WTC11 (cell line): Measurements from ENCODE around the gene NPHS1. TPM values are rescaled to one million over a fixed set of nuclear protein-coding genes. Genes with fewer than 3 reads are reported as not detected.
A peak's percentile ranks its signal among the peaks of the same experiment; 100 is the strongest.

Experiments
- ATAC-seq: fragments of 200-7000 bp; cut with Tn5 transposase; 2 replicates; pipeline ENCODE4 v1.10.0; 2021; ENCODE audit warnings: mild to moderate bottlenecking, moderate library complexity
- CTCF ChIA-PET: fragments of 300-600 bp; sonication (Branson Sonifier 250); formaldehyde crosslinking; loops from one replicate; lab custom pipeline; 2021; ENCODE audit warnings: antibody characterized with exemption; lab: Charles Lee
- POLR2A ChIA-PET: fragments of 350-600 bp; sonication (Branson Sonifier 250); formaldehyde crosslinking; loops from one replicate; lab custom pipeline; 2021; ENCODE audit warnings: antibody characterized with exemption; lab: Charles Lee
- DNase-seq: peaks from one replicate; pipeline ENCODE4 v3.0.0; 2021; ENCODE audit warnings: low spot score
- H3K27ac Mint-ChIP-seq: 2 replicates; pipeline ENCODE4 v1.8.0; 2021; ENCODE audit warnings: mixed read lengths
- H3K27me3 Mint-ChIP-seq: 2 replicates; pipeline ENCODE4 v1.8.0; 2021; ENCODE audit warnings: low read depth, mild to moderate bottlenecking, moderate library complexity, mixed read lengths
- H3K36me3 Mint-ChIP-seq: 2 replicates; pipeline ENCODE4 v1.8.0; 2021; ENCODE audit warnings: mixed read lengths
- H3K4me1 Mint-ChIP-seq: 2 replicates; pipeline ENCODE4 v1.8.0; 2022; ENCODE audit warnings: mixed read lengths
- H3K4me3 Mint-ChIP-seq: 2 replicates; pipeline ENCODE4 v1.8.0; 2021; ENCODE audit warnings: mild to moderate bottlenecking, moderate library complexity, mixed read lengths
- H3K9me3 Mint-ChIP-seq: 2 replicates; pipeline ENCODE4 v1.8.0; 2021; ENCODE audit warnings: mixed read lengths
- ATF1 ChIP-seq: sonication (generic); formaldehyde crosslinking; IDR thresholded peaks from 2 replicates; pipeline ENCODE4 v1.8.1; 2023; ENCODE audit warnings: mild to moderate bottlenecking, moderate library complexity, missing genetic modification reagents
- CREB1 ChIP-seq: sonication (generic); formaldehyde crosslinking; IDR thresholded peaks from 2 replicates; pipeline ENCODE4 v1.8.0; 2023; ENCODE audit warnings: mild to moderate bottlenecking, missing genetic modification reagents
- E2F1 ChIP-seq: sonication (generic); formaldehyde crosslinking; IDR thresholded peaks from 2 replicates; pipeline ENCODE4 v1.8.0; 2022; ENCODE audit warnings: mild to moderate bottlenecking, missing genetic modification reagents
- ELF4 ChIP-seq: sonication (generic); formaldehyde crosslinking; IDR thresholded peaks from 2 replicates; pipeline ENCODE4 v1.8.1; 2022; ENCODE audit warnings: low read depth, mild to moderate bottlenecking, moderate library complexity, missing genetic modification reagents
- EMX1 ChIP-seq: fragments of 250-450 bp; sonication (Bioruptor Pico); IDR thresholded peaks from 2 replicates; pipeline ENCODE4 v1.8.0; 2021; ENCODE audit warnings: mild to moderate bottlenecking
- FOXJ3 ChIP-seq: sonication (generic); formaldehyde crosslinking; IDR thresholded peaks from 2 replicates; pipeline ENCODE4 v1.9.0; 2021; ENCODE audit warnings: missing genetic modification reagents, mild to moderate bottlenecking, borderline replicate concordance
- HMGA2 ChIP-seq: fragments of 250-450 bp; sonication (Bioruptor Pico); IDR thresholded peaks from 2 replicates; pipeline ENCODE4 v1.4.0; 2021; ENCODE audit warnings: mild to moderate bottlenecking, moderate library complexity
- JUN ChIP-seq: sonication (generic); formaldehyde crosslinking; IDR thresholded peaks from 2 replicates; pipeline ENCODE4 v1.8.0; 2023; ENCODE audit warnings: mild to moderate bottlenecking, missing genetic modification reagents
- KAT7 ChIP-seq: sonication (generic); formaldehyde crosslinking; IDR thresholded peaks from 2 replicates; pipeline ENCODE4 v1.8.1; 2023; ENCODE audit warnings: missing genetic modification reagents, mild to moderate bottlenecking, borderline replicate concordance
- MXD4 ChIP-seq: fragments of 250-450 bp; sonication (Bioruptor Pico); IDR thresholded peaks from 2 replicates; pipeline ENCODE4 v1.8.0; 2021; ENCODE audit warnings: mild to moderate bottlenecking, moderate library complexity, borderline replicate concordance
- NFATC4 ChIP-seq: fragments of 250-450 bp; sonication (Bioruptor Pico); IDR thresholded peaks from 2 replicates; pipeline ENCODE4 v1.9.0; 2021; ENCODE audit warnings: mild to moderate bottlenecking
- NFE2L1 ChIP-seq: sonication (generic); formaldehyde crosslinking; IDR thresholded peaks from 2 replicates; pipeline ENCODE4 v1.8.1; 2023; ENCODE audit warnings: missing genetic modification reagents
- NR2C2 ChIP-seq: sonication (generic); formaldehyde crosslinking; IDR thresholded peaks from 2 replicates; pipeline ENCODE4 v1.8.0; 2022; ENCODE audit warnings: mild to moderate bottlenecking, missing genetic modification reagents
- NR3C1 ChIP-seq: sonication (generic); formaldehyde crosslinking; conservative IDR thresholded peaks from 2 replicates; pipeline ENCODE4 v1.8.1; 2023; ENCODE audit warnings: low read depth, mild to moderate bottlenecking, missing genetic modification reagents
- STAT6 ChIP-seq: sonication (generic); formaldehyde crosslinking; conservative IDR thresholded peaks from 2 replicates; pipeline ENCODE4 v1.8.1; 2023; ENCODE audit warnings: mild to moderate bottlenecking, low read depth, missing genetic modification reagents, moderate library complexity
- TP53 ChIP-seq: sonication (generic); formaldehyde crosslinking; IDR thresholded peaks from 2 replicates; pipeline ENCODE4 v1.8.1; 2023; ENCODE audit warnings: mild to moderate bottlenecking, missing genetic modification reagents
- USF1 ChIP-seq: sonication (generic); formaldehyde crosslinking; IDR thresholded peaks from 2 replicates; pipeline ENCODE4 v1.8.0; 2022; ENCODE audit warnings: mild to moderate bottlenecking, missing genetic modification reagents
- ZNF281 ChIP-seq: sonication (generic); formaldehyde crosslinking; IDR thresholded peaks from 2 replicates; pipeline ENCODE4 v1.8.0; 2023; ENCODE audit warnings: mild to moderate bottlenecking, missing genetic modification reagents
- ZNF416 ChIP-seq: fragments of 250-450 bp; sonication (Bioruptor Pico); IDR thresholded peaks from 2 replicates; pipeline ENCODE4 v1.9.0; 2021; ENCODE audit warnings: mild to moderate bottlenecking, inconsistent platforms
- total RNA-seq: library from RNA; stranded (reverse); gene quantifications from 3 replicates; pipeline ENCODE4 v1.2.3, GENCODE V29; 2021
- TF ChIP-seq, protein P1 (sequence below): sonication (generic); formaldehyde crosslinking; IDR thresholded peaks from 2 replicates; pipeline ENCODE4 v1.8.1; 2023; ENCODE audit warnings: mild to moderate bottlenecking, missing genetic modification reagents, moderate library complexity
- TF ChIP-seq, protein P2 (sequence below): sonication (generic); formaldehyde crosslinking; IDR thresholded peaks from 2 replicates; pipeline ENCODE4 v1.8.1; 2022; ENCODE audit warnings: mild to moderate bottlenecking, missing genetic modification reagents, moderate library complexity, borderline replicate concordance
- TF ChIP-seq, protein P3 (sequence below): sonication (generic); formaldehyde crosslinking; IDR thresholded peaks from 2 replicates; pipeline ENCODE4 v1.8.1; 2023; ENCODE audit warnings: mild to moderate bottlenecking, missing genetic modification reagents, borderline replicate concordance
- TF ChIP-seq, protein P4 (sequence below): fragments of 250-450 bp; sonication (Bioruptor Pico); IDR thresholded peaks from 2 replicates; pipeline ENCODE4 v1.9.0; 2021; ENCODE audit warnings: moderate library complexity, mild to moderate bottlenecking, inconsistent platforms, borderline replicate concordance

NPHS1 gene
- total RNA-seq, 1 experiment from 2014 or later = 0.61 TPM

GRCh38 chr19:35879770-35880317, 27.5 kb upstream of the NPHS1 start:
- Mint-ChIP-seq H3K27ac (peak overlapping the region; percentile 56; the same call in 1 of the 2 replicates), H3K4me1 (peaks cover 8% of the 10 kb centered on the region), H3K36me3 (no peaks in the 10 kb centered on the region), H3K4me3 (peak overlapping the region; percentile 64), H3K9me3 (no peaks in the 10 kb centered on the region), H3K27me3 (peaks cover 44% of the 10 kb centered on the region)
- ATAC-seq = peak; percentile 95
- ChIA-PET CTCF (interaction anchor here (0.6 to 1.8 kb wide), 18 partner anchors 9 to 248 kb away, joined by 3 to 22 read pairs (median 4); partner anchors contain the start of genes APLP1, KIRREL2, LIN37 and PSENEN), POLR2A (interaction anchor here (0.5 to 1.7 kb wide), 10 partner anchors 11 to 1665 kb away, joined by 3 to 15 read pairs (median 4); partner anchors contain the start of genes APLP1, KIRREL2, NPHS1 and THAP8)
- peak; percentile 98 for DNase-seq
- TF ChIP-seq NR3C1 = no peak
- TF ChIP-seq, protein P1, sequence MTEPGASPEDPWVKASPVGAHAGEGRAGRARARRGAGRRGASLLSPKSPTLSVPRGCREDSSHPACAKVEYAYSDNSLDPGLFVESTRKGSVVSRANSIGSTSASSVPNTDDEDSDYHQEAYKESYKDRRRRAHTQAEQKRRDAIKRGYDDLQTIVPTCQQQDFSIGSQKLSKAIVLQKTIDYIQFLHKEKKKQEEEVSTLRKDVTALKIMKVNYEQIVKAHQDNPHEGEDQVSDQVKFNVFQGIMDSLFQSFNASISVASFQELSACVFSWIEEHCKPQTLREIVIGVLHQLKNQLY (CRISPR knock-in tag) = 0 out of 2 replicates have a peak, but pooled peaks have one; percentile 62
- no peak for TF ChIP-seq JUN (CRISPR knock-in tag)
- TF ChIP-seq ZNF416 = no peak
- no peak for TF ChIP-seq NFATC4 (CRISPR knock-in tag)
- no peak for TF ChIP-seq E2F1 (CRISPR knock-in tag)
- TF ChIP-seq ZNF281 = no peak
- peak; percentile 68; the same call in 1 of the 2 replicates for TF ChIP-seq TP53 (CRISPR knock-in tag)
- TF ChIP-seq NR2C2 = no peak
- TF ChIP-seq, protein P2, sequence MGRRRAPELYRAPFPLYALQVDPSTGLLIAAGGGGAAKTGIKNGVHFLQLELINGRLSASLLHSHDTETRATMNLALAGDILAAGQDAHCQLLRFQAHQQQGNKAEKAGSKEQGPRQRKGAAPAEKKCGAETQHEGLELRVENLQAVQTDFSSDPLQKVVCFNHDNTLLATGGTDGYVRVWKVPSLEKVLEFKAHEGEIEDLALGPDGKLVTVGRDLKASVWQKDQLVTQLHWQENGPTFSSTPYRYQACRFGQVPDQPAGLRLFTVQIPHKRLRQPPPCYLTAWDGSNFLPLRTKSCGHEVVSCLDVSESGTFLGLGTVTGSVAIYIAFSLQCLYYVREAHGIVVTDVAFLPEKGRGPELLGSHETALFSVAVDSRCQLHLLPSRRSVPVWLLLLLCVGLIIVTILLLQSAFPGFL = peak; percentile 74; the same call in 1 of the 2 replicates
- TF ChIP-seq, protein P3, sequence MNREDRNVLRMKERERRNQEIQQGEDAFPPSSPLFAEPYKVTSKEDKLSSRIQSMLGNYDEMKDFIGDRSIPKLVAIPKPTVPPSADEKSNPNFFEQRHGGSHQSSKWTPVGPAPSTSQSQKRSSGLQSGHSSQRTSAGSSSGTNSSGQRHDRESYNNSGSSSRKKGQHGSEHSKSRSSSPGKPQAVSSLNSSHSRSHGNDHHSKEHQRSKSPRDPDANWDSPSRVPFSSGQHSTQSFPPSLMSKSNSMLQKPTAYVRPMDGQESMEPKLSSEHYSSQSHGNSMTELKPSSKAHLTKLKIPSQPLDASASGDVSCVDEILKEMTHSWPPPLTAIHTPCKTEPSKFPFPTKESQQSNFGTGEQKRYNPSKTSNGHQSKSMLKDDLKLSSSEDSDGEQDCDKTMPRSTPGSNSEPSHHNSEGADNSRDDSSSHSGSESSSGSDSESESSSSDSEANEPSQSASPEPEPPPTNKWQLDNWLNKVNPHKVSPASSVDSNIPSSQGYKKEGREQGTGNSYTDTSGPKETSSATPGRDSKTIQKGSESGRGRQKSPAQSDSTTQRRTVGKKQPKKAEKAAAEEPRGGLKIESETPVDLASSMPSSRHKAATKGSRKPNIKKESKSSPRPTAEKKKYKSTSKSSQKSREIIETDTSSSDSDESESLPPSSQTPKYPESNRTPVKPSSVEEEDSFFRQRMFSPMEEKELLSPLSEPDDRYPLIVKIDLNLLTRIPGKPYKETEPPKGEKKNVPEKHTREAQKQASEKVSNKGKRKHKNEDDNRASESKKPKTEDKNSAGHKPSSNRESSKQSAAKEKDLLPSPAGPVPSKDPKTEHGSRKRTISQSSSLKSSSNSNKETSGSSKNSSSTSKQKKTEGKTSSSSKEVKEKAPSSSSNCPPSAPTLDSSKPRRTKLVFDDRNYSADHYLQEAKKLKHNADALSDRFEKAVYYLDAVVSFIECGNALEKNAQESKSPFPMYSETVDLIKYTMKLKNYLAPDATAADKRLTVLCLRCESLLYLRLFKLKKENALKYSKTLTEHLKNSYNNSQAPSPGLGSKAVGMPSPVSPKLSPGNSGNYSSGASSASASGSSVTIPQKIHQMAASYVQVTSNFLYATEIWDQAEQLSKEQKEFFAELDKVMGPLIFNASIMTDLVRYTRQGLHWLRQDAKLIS (CRISPR knock-in tag) = no peak
- peak; percentile 73; the same call in 1 of the 2 replicates for TF ChIP-seq KAT7 (CRISPR knock-in tag)
- no peak for TF ChIP-seq FOXJ3 (CRISPR knock-in tag)
- no peak for TF ChIP-seq MXD4 (CRISPR knock-in tag)
- TF ChIP-seq, protein P4, sequence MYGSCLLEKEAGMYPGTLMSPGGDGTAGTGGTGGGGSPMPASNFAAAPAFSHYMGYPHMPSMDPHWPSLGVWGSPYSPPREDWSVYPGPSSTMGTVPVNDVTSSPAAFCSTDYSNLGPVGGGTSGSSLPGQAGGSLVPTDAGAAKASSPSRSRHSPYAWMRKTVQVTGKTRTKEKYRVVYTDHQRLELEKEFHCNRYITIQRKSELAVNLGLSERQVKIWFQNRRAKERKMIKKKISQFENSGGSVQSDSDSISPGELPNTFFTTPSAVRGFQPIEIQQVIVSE (CRISPR knock-in tag) = no peak
- peak; percentile 82; the same call in 1 of the 2 replicates for TF ChIP-seq ELF4 (CRISPR knock-in tag)
- peak; percentile 65; the same call in 1 of the 2 replicates for TF ChIP-seq NFE2L1 (CRISPR knock-in tag)
- TF ChIP-seq STAT6 (CRISPR knock-in tag) = no peak
- no peak for TF ChIP-seq EMX1 (CRISPR knock-in tag)
- peak; percentile 86; the same call in 1 of the 2 replicates for TF ChIP-seq CREB1 (CRISPR knock-in tag)
- 0 out of 2 replicates have a peak, but pooled peaks have one; percentile 79 for TF ChIP-seq ATF1 (CRISPR knock-in tag)
- no peak for TF ChIP-seq HMGA2
- peak; percentile 65 for TF ChIP-seq USF1 (CRISPR knock-in tag)
